ENCODE data around the gene PADI4. TPM values are rescaled to one million over a fixed set of nuclear protein-coding genes. Genes with fewer than 3 reads are reported as not detected.

Gene PADI4
- total RNA-seq, 2 experiments from 2014 or later: 1.5 to 1.8 TPM

GRCh38 chr1:17289721-17290120 is 18.3 kb upstream of the PADI4 start:
- Mint-ChIP-seq H3K27me3 (ENCODE audit: low read depth) (peaks cover 9% of the 10 kb centered on the region), H3K9me3 (no peaks in the 10 kb centered on the region), H3K4me3 (no peak overlapping the region), H3K36me3 (ENCODE audit: low read depth) (no peaks in the 10 kb centered on the region), H3K27ac (no peak overlapping the region), H3K4me1 (ENCODE audit: low read depth) (no peaks in the 10 kb centered on the region)
- intact Hi-C loops (cut with micrococcal nuclease): no loop called here
- no peak for DNase-seq
- CTCF ChIA-PET: no interaction called here

GRCh38 chr1:17290553-17290952 is 17.4 kb upstream of the PADI4 start:
- H3K4me1 Mint-ChIP-seq (ENCODE audit: low read depth): no peaks in the 10 kb centered on the region
- no peak for DNase-seq
- CTCF ChIA-PET: interaction anchor here (0.7 to 1.1 kb wide), 2 partner anchors 17 to 928 kb away, joined by 3 to 4 read pairs; no protein-coding TSS in a partner anchor
- intact Hi-C loops (cut with micrococcal nuclease): no loop called here
- H3K9me3 Mint-ChIP-seq: no peaks in the 10 kb centered on the region
- no peak overlapping the region for H3K27ac Mint-ChIP-seq
- H3K4me3 Mint-ChIP-seq: no peak overlapping the region
- H3K27me3 Mint-ChIP-seq (ENCODE audit: low read depth): peaks cover 9% of the 10 kb centered on the region
- H3K36me3 Mint-ChIP-seq (ENCODE audit: low read depth): no peaks in the 10 kb centered on the region

GRCh38 chr1:17292299-17293160 is 15.5 kb upstream of the PADI4 start:
- DNase-seq: no peak
- intact Hi-C loops (cut with micrococcal nuclease): no loop called here
- Mint-ChIP-seq H3K4me1 (ENCODE audit: low read depth) (no peaks in the 10 kb centered on the region), H3K4me3 (no peak overlapping the region), H3K36me3 (ENCODE audit: low read depth) (no peaks in the 10 kb centered on the region), H3K9me3 (no peaks in the 10 kb centered on the region), H3K27ac (no peak overlapping the region), H3K27me3 (ENCODE audit: low read depth) (peaks cover 9% of the 10 kb centered on the region)
- CTCF ChIA-PET: no interaction called here

GRCh38 chr1:17293681-17294425 is 14.1 kb upstream of the PADI4 start:
- Mint-ChIP-seq H3K36me3 (ENCODE audit: low read depth) (no peaks in the 10 kb centered on the region), H3K27ac (no peak overlapping the region), H3K4me1 (ENCODE audit: low read depth) (no peaks in the 10 kb centered on the region), H3K4me3 (no peak overlapping the region), H3K9me3 (no peaks in the 10 kb centered on the region), H3K27me3 (ENCODE audit: low read depth) (peaks cover 9% of the 10 kb centered on the region)
- CTCF ChIA-PET: no interaction called here
- intact Hi-C loops (cut with micrococcal nuclease): no loop called here
- no peak for DNase-seq

- no peak for DNase-seq
- Mint-ChIP-seq H3K27me3 (ENCODE audit: low read depth) (peaks cover 6% of the 10 kb centered on the region), H3K4me3 (no peak overlapping the region), H3K9me3 (no peaks in the 10 kb centered on the region), H3K27ac (no peak overlapping the region), H3K4me1 (ENCODE audit: low read depth) (no peaks in the 10 kb centered on the region), H3K36me3 (ENCODE audit: low read depth) (no peaks in the 10 kb centered on the region)
- CTCF ChIA-PET: no interaction called here
- intact Hi-C loops (cut with micrococcal nuclease): no loop called here
Measured at GRCh38 chr1:17295292-17295691, 12.7 kb upstream of the PADI4 start.

GRCh38 chr1:17296086-17296485 is 11.9 kb upstream of the PADI4 start:
- no peaks in the 10 kb centered on the region for H3K36me3 Mint-ChIP-seq (ENCODE audit: low read depth)
- no peak overlapping the region for H3K4me3 Mint-ChIP-seq
- no peak overlapping the region for H3K27ac Mint-ChIP-seq
- DNase-seq: no peak
- no peaks in the 10 kb centered on the region for H3K4me1 Mint-ChIP-seq (ENCODE audit: low read depth)
- H3K9me3 Mint-ChIP-seq: no peaks in the 10 kb centered on the region
- intact Hi-C loops (cut with micrococcal nuclease): no loop called here
- CTCF ChIA-PET: no interaction called here
- peaks cover 6% of the 10 kb centered on the region for H3K27me3 Mint-ChIP-seq (ENCODE audit: low read depth)

- Mint-ChIP-seq H3K36me3 (ENCODE audit: low read depth) (peaks cover 2% of the 10 kb centered on the region), H3K4me3 (no peak overlapping the region), H3K27me3 (ENCODE audit: low read depth) (peaks cover 6% of the 10 kb centered on the region), H3K4me1 (ENCODE audit: low read depth) (no peaks in the 10 kb centered on the region), H3K27ac (no peak overlapping the region), H3K9me3 (peaks cover 10% of the 10 kb centered on the region)
- intact Hi-C loops (cut with micrococcal nuclease): no loop called here
- CTCF ChIA-PET: no interaction called here
- no peak for DNase-seq
Measured at GRCh38 chr1:17297991-17298390, 10.0 kb upstream of the PADI4 start.

- H3K9me3 Mint-ChIP-seq: peaks cover 10% of the 10 kb centered on the region
- no peak for DNase-seq
Measured at GRCh38 chr1:17301767-17302166, 6.2 kb upstream of the PADI4 start.

GRCh38 chr1:17304151-17304825 is 3.7 kb upstream of the PADI4 start:
- no peaks in the 10 kb centered on the region for H3K27me3 Mint-ChIP-seq (ENCODE audit: low read depth)
- H3K4me1 Mint-ChIP-seq (ENCODE audit: low read depth): no peaks in the 10 kb centered on the region
- DNase-seq: no peak
- no peak overlapping the region for H3K27ac Mint-ChIP-seq
- peaks cover 2% of the 10 kb centered on the region for H3K36me3 Mint-ChIP-seq (ENCODE audit: low read depth)
- H3K4me3 Mint-ChIP-seq: no peak overlapping the region
- intact Hi-C loops (cut with micrococcal nuclease): no loop called here
- CTCF ChIA-PET: no interaction called here
- H3K9me3 Mint-ChIP-seq: peaks cover 10% of the 10 kb centered on the region

More at GRCh38 chr1:17301767-17302166, 6.2 kb upstream of the PADI4 start:
- Mint-ChIP-seq H3K4me3 (no peak overlapping the region), H3K27me3 (ENCODE audit: low read depth) (no peaks in the 10 kb centered on the region), H3K27ac (no peak overlapping the region), H3K36me3 (ENCODE audit: low read depth) (peaks cover 2% of the 10 kb centered on the region), H3K4me1 (ENCODE audit: low read depth) (no peaks in the 10 kb centered on the region)
- intact Hi-C loops (cut with micrococcal nuclease): no loop called here
- CTCF ChIA-PET: no interaction called here

- no peaks in the 10 kb centered on the region for H3K27me3 Mint-ChIP-seq (ENCODE audit: low read depth)
- DNase-seq: no peak
- H3K9me3 Mint-ChIP-seq: peaks cover 10% of the 10 kb centered on the region
- no peak overlapping the region for H3K27ac Mint-ChIP-seq
- intact Hi-C loops (cut with micrococcal nuclease): no loop called here
- H3K4me3 Mint-ChIP-seq: no peak overlapping the region
- no peaks in the 10 kb centered on the region for H3K4me1 Mint-ChIP-seq (ENCODE audit: low read depth)
- H3K36me3 Mint-ChIP-seq (ENCODE audit: low read depth): peaks cover 2% of the 10 kb centered on the region
- CTCF ChIA-PET: no interaction called here
Measured at GRCh38 chr1:17304826-17305175, 3.2 kb upstream of the PADI4 start.

- H3K4me3 Mint-ChIP-seq: no peak overlapping the region
- CTCF ChIA-PET: no interaction called here
- DNase-seq: no peak
- intact Hi-C loops (cut with micrococcal nuclease): no loop called here
- peaks cover 2% of the 10 kb centered on the region for H3K36me3 Mint-ChIP-seq (ENCODE audit: low read depth)
- peaks cover 5% of the 10 kb centered on the region for H3K27me3 Mint-ChIP-seq (ENCODE audit: low read depth)
- no peaks in the 10 kb centered on the region for H3K4me1 Mint-ChIP-seq (ENCODE audit: low read depth)
- no peak overlapping the region for H3K27ac Mint-ChIP-seq
- H3K9me3 Mint-ChIP-seq: peaks cover 10% of the 10 kb centered on the region
Measured at GRCh38 chr1:17305576-17306095, 2.4 kb upstream of the PADI4 start.

- H3K4me1 Mint-ChIP-seq (ENCODE audit: low read depth): no peaks in the 10 kb centered on the region
- H3K27ac Mint-ChIP-seq: no peak overlapping the region
- CTCF ChIA-PET: no interaction called here
- H3K9me3 Mint-ChIP-seq: peaks cover 10% of the 10 kb centered on the region
- intact Hi-C loops (cut with micrococcal nuclease): no loop called here
- no peak overlapping the region for H3K4me3 Mint-ChIP-seq
- H3K27me3 Mint-ChIP-seq (ENCODE audit: low read depth): peaks cover 5% of the 10 kb centered on the region
- peaks cover 2% of the 10 kb centered on the region for H3K36me3 Mint-ChIP-seq (ENCODE audit: low read depth)
- no peak for DNase-seq
Measured at GRCh38 chr1:17306407-17306806, 1.6 kb upstream of the PADI4 start.

Measured in activated naive CD4-positive, alpha-beta T cell treated with anti-CD3 and anti-CD28 coated beads for 36 hours (primary cell).